Large intestine (tissue), 3 donors: ENCODE measurements around the gene BMF. TPM values are rescaled to one million over a fixed set of nuclear protein-coding genes. Genes with fewer than 3 reads are reported as not detected.

ENCODE experiments used
- DNase-seq, 2 donors: peaks; one replicate each; pipeline versions ENCODE4 v3.0.0 to v3.0.0-alpha.2; 2013
- H3K27ac ChIP-seq: one replicate; pipeline ENCODE4 v1.5.1; 2013; ENCODE audit warnings: low read length
- H3K27me3 ChIP-seq: 2 replicates; pipeline ENCODE4 v1.6.1; 2013; ENCODE audit warnings: low read length; ENCODE audit not compliant: control insufficient read depth, insufficient read depth
- H3K36me3 ChIP-seq: 2 replicates; pipeline ENCODE4 v1.6.1; 2013; ENCODE audit warnings: low read length; ENCODE audit not compliant: control insufficient read depth, insufficient read depth
- H3K4me1 ChIP-seq: one replicate; pipeline ENCODE4 v1.6.1; 2013; ENCODE audit warnings: low read length; ENCODE audit not compliant: control insufficient read depth, insufficient read depth
- H3K4me3 ChIP-seq: one replicate; pipeline ENCODE4 v1.5.1; 2013; ENCODE audit warnings: low read length
- H3K9me3 ChIP-seq: one replicate; pipeline ENCODE4 v1.6.1; 2013; ENCODE audit warnings: mild to moderate bottlenecking, low read depth, low read length, moderate library complexity; ENCODE audit not compliant: control insufficient read depth
- WGBS: methylation state at CpG from one replicate; pipeline ENCODE4 v1.1.5; 2013; ENCODE audit warnings: low lambda C conversion rate; ENCODE audit not compliant: insufficient coverage; 5-methylcytosine and 5-hydroxymethylcytosine counted together
- polyA plus RNA-seq: library from polyadenylated mRNA; unstranded; fragments of 120-200 nt; gene quantifications from one replicate; pipeline ENCODE4 v1.2.1, GENCODE V29; 2013

The BMF gene
- polyA plus RNA-seq, 1 donor = 9.2 TPM

DNA sequence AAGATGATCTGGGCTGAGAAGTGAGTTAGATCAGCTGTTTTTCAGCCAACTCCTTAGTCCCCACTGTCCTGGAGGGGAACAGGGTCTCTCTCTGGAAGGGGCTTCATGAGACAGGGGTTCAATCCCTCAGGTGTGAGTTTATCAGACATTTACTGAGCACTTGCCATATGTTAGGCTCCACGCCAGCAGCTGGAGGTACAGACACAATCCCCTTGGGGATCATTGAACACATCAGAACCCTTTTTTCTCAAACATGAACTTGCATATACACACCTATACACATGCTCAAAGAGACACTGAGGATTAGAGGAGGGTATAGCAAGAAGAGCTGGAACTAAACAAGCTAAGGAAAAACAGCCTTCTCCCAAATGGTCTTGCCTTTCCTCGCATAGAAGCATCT is 5.5 kb upstream of the BMF start:
- H3K27ac ChIP-seq = no peak overlapping the region
- no peaks in the 10 kb centered on the region for H3K36me3 ChIP-seq
- no peak overlapping the region for H3K4me3 ChIP-seq
- no CpG with 5 or more reads among the region's 2 CpGs for WGBS
- no peaks in the 10 kb centered on the region for H3K4me1 ChIP-seq
- DNase-seq = no peak
- H3K27me3 ChIP-seq = no peaks in the 10 kb centered on the region
- no peaks in the 10 kb centered on the region for H3K9me3 ChIP-seq

DNA sequence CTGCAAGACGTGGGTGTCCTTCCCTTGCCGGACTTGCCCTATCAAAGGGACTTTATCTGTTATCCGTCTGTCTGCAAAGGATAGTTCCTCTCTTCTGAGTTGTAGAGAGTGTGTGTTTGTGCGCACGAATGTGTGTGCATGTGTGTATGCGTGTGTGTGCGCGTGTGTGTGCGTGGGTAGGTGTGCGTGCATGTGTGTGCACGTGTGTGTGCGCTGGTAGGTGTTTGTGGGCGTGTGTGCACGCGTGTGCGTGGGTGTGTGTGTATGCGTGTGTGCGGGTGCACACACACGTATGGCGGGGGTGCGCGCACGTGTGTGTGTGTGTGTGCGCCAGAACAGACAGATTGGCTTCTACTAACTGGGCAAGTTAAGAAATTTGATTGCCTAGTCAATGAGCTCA is 4.1 kb upstream of the BMF start:
- Histone ChIP-seq H3K4me3 (no peak overlapping the region), H3K27me3 (no peaks in the 10 kb centered on the region), H3K36me3 (no peaks in the 10 kb centered on the region), H3K9me3 (no peaks in the 10 kb centered on the region), H3K4me1 (peaks cover 2% of the 10 kb centered on the region), H3K27ac (no peak overlapping the region)
- no peak for DNase-seq
- no CpG with 5 or more reads among the region's 24 CpGs for WGBS

GRCh38 chr15:40111888-40112287 is 3.2 kb upstream of the BMF start:
- Histone ChIP-seq H3K27ac (no peak overlapping the region), H3K27me3 (no peaks in the 10 kb centered on the region), H3K4me1 (peaks cover 11% of the 10 kb centered on the region), H3K36me3 (no peaks in the 10 kb centered on the region), H3K9me3 (no peaks in the 10 kb centered on the region), H3K4me3 (no peak overlapping the region)
- WGBS = no CpG with 5 or more reads among the region's 2 CpGs
- no peak for DNase-seq

DNA sequence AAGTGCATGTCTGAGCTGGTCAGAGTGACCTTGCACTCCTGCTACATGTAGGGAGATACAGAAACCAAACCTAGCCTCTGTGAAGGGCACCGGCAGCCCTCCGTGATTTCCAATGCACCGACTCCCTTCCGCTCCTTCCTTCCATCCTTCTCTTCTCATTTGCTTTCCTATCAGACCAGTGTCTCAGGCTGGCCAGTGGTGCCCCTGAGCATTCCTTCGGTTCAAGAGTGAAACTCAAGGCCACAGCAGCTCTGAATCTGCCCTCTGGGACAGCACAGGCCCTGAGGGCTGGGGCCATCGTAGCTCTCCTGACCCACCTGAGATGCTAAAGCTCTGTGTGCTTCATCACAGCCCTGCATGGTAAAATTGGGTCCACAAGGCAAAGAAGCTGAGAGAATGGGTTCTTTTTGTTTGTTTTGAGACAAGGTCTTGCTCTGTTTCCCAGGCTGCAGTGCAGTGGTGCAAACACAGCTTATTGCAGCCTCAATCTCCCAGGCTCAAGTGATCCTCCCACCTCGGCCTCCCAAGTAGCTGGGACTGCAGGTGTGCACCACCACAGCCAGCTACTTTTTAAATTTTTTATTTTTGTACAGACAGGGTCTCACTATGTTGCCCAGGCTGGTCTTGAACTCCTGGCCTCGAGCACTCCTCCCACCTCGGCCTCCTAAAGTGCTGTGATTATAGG is 2.3 kb upstream of the BMF start:
- Histone ChIP-seq H3K9me3 (no peaks in the 10 kb centered on the region), H3K4me1 (peaks cover 20% of the 10 kb centered on the region), H3K36me3 (no peaks in the 10 kb centered on the region), H3K27ac (no peak overlapping the region), H3K4me3 (no peak overlapping the region), H3K27me3 (no peaks in the 10 kb centered on the region)
- no peak for DNase-seq
- 80% methylated on average over 2 of the region's 9 CpGs for WGBS

- Histone ChIP-seq H3K9me3 (no peaks in the 10 kb centered on the region), H3K4me1 (peaks cover 46% of the 10 kb centered on the region), H3K4me3 (peak overlapping the region; percentile 81), H3K27ac (peak overlapping the region; percentile 86), H3K36me3 (peaks cover 6% of the 10 kb centered on the region), H3K27me3 (no peaks in the 10 kb centered on the region)
- WGBS = no CpG with 5 or more reads among the region's 47 CpGs
- DNase-seq = peak in 1 of 2 donors; percentile 67
Observed at GRCh38 chr15:40108061-40108854, 421 bp downstream of the BMF start.

GRCh38 chr15:40106203-40107161 is 2.2 kb downstream of the BMF start:
- no peaks in the 10 kb centered on the region for H3K27me3 ChIP-seq
- peak; percentile 74 to 91 for DNase-seq
- peak overlapping the region; percentile 86 for H3K27ac ChIP-seq
- H3K9me3 ChIP-seq = no peaks in the 10 kb centered on the region
- no CpG with 5 or more reads among the region's 8 CpGs for WGBS
- H3K4me1 ChIP-seq = peaks cover 62% of the 10 kb centered on the region
- H3K36me3 ChIP-seq = peaks cover 6% of the 10 kb centered on the region
- H3K4me3 ChIP-seq = no peak overlapping the region

DNA sequence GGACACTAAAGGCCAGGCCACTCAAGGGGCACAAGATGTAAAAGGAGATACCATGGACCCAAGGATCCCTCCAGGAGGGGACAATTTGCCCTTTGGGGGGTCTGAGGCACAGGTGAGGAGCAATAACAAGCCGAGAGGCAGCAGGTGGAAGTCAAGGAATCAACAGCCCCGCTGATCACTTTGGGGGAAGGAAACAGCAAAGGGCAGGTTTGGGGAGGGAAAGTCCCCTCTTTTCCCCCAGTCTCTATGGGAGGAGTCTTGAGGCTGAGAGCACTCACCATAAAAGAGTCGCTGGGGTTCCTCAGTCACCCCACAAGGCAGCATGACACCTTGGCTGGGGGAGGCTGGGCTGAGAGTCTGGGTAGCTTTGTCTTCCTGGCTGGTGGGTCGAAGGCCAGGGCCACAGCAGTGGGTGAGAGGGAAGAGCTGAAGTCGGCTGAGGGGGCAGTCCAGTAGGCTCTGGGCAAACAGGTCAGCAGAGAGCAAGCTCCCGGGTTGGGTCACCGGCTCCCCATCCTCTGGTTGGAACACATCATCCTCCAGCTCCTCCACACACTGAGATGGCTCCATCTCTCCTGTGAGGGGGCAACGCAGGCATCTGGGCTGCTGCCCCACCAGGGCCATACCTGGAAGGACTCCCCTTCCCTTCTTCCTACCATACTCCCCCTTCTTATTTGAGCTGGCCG is 3.0 kb downstream of the BMF start:
- Histone ChIP-seq H3K4me3 (no peak overlapping the region), H3K27ac (peak overlapping the region; percentile 86), H3K9me3 (no peaks in the 10 kb centered on the region), H3K27me3 (no peaks in the 10 kb centered on the region), H3K4me1 (peaks cover 70% of the 10 kb centered on the region), H3K36me3 (peaks cover 6% of the 10 kb centered on the region)
- no peak for DNase-seq
- no CpG with 5 or more reads among the region's 9 CpGs for WGBS

- Histone ChIP-seq H3K4me3 (no peak overlapping the region), H3K27ac (peak overlapping the region; percentile 88), H3K27me3 (no peaks in the 10 kb centered on the region), H3K4me1 (peaks cover 77% of the 10 kb centered on the region), H3K9me3 (no peaks in the 10 kb centered on the region), H3K36me3 (peaks cover 6% of the 10 kb centered on the region)
- no CpG with 5 or more reads among the region's 16 CpGs for WGBS
- peak; percentile 83 to 84 for DNase-seq
Observed at GRCh38 chr15:40104865-40105516, 3.7 kb downstream of the BMF start.

- H3K4me3 ChIP-seq = no peak overlapping the region
- peaks cover 6% of the 10 kb centered on the region for H3K36me3 ChIP-seq
- WGBS = no CpG with 5 or more reads among the region's 8 CpGs
- H3K27ac ChIP-seq = peak overlapping the region; percentile 88
- no peak for DNase-seq
- peaks cover 82% of the 10 kb centered on the region for H3K4me1 ChIP-seq
- no peaks in the 10 kb centered on the region for H3K27me3 ChIP-seq
- no peaks in the 10 kb centered on the region for H3K9me3 ChIP-seq
Observed at GRCh38 chr15:40104296-40104864, 4.3 kb downstream of the BMF start.
